Measurements from ENCODE around the gene NIT2.
"Not testable (repeated sequence)": the region's sequence is repeated elsewhere in the genome, so short reads cannot be mapped to it uniquely, and the experiment has no call there.

NIT2 gene, protein sequence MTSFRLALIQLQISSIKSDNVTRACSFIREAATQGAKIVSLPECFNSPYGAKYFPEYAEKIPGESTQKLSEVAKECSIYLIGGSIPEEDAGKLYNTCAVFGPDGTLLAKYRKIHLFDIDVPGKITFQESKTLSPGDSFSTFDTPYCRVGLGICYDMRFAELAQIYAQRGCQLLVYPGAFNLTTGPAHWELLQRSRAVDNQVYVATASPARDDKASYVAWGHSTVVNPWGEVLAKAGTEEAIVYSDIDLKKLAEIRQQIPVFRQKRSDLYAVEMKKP

GRCh38 chr3:100334488-100335351 is at the start of gene NIT2:
TSS of gene NIT2 (plus strand) at chr3:100334757. CDS start at chr3:100334792, 35 bp downstream.
- DNase-seq (ENCODE audit: low read depth), result peak; percentile 70

GRCh38 chr3:100288288-100288894 is 46.2 kb upstream of the NIT2 start:
- no peak for DNase-seq (ENCODE audit: low read depth)

DNA sequence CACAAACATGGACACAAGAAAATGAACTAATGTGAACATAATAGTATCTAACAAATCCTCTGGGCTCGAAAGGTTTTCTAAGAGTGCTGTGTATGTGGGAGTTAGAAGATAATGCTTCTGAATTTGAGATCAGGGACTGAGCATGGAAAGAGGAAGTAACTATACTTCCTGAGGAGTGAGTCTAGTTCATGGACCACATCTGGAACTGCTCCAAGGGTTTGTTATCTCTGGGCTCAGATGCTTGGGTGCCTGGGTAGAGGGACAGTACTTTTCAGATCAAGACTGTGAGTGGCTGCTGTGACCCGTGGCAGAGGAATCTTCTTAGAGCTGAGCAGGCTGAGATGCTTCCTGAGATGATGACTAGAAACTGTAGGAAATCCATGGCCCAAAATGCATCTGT is 45.2 kb upstream of the NIT2 start:
- DNase-seq (ENCODE audit: low read depth), result no peak

DNA sequence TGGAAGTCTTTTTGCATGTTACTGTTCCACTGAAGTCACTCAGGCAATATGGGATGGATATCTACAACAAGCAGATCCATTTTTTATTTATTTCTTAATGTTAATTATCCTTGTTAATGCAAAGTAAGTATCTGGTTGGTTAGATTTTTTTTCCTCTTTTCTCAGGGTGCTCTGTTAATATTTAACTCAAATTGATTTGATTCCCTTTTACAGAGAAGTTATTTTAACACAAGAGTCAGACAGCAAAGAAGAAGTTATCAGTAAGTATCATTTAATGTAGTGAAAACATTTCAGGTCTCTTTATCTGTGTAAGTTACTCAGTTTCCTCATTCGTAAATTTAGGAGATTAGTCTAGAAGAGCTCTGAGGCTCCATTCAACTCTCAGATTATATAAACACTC is 39.5 kb upstream of the NIT2 start:
- DNase-seq (ENCODE audit: low read depth), result no peak

- DNase-seq (ENCODE audit: low read depth), result no peak
Observed at GRCh38 chr3:100297784-100298183, 36.8 kb upstream of the NIT2 start.

GRCh38 chr3:100299016-100299415 is 35.5 kb upstream of the NIT2 start:
- DNase-seq (ENCODE audit: low read depth), result no peak

DNA sequence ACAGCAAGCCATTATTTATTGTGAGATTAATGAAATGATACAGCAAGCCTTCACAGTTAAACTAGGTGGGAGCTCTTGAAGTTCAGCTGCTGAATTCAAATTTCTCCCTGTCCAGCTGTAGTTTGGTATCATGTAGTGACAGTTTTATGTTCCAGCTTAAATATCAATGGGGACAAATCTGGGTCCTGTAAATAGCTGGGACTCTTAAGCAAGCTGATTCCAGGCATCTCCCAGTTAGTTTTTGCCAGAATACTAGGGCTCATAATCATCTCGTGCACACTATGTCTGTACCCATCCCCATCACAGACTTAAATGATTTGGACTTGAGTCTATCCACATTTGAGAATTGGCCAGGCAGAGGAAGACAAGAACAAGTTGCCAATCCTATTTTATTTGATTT is 27.9 kb upstream of the NIT2 start:
- no peak for DNase-seq (ENCODE audit: low read depth)

DNA sequence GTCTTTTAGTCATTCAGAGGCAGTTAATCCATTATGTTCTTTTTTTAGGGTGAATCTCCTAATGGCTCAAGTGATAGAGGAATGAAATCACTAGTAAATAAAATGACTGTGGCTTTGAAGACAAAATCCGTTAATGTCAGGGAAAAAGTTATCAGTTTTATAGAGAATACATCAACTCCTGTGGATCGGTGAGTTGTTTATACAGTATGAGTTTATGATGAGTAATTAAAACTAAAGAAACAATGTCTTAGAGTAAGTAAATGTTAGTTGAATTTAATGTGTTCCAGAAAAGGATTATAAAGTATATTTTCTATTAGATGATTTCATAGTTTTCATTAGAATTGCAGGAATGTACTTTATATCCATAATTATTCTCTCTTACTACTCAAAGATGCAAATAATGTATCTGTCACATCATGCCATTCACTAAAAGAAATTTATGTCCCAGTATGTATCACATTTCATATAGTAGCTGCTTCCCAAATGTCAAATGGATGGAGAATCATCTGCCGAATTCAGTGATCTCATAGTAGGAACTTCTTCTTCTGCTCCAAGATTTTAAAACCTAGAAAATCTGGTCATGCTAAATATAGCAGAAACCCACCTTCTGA is 24.1 kb upstream of the NIT2 start:
- no peak for DNase-seq (ENCODE audit: low read depth)

GRCh38 chr3:100311011-100311410 is 23.5 kb upstream of the NIT2 start:
- no peak for DNase-seq (ENCODE audit: low read depth)

DNA sequence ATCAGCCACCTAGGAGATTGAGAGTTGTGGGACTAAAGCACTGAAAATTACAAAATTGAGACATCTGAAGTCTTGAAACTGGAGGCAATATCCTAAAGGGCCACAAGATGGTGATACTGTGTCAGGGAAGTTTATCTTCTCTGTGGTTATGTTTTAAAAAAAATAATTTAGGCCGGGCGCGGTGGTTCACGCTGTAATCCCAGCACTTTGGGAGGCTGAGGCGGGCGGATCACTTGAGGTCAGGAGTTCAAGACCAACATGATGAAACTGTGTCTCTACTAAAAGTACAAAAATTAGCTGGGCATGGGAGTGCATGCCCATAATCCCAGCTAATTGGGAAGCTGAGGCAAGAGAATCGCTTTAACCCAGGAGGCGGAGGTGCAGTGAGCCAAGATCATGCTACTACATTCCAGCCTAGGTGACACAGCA is 17.9 kb upstream of the NIT2 start:
- DNase-seq (ENCODE audit: low read depth), result no peak

GRCh38 chr3:100317912-100318311 is 16.6 kb upstream of the NIT2 start:
- DNase-seq (ENCODE audit: low read depth), result no peak

- no peak for DNase-seq (ENCODE audit: low read depth)
Observed at GRCh38 chr3:100319951-100320350, 14.6 kb upstream of the NIT2 start.

DNA sequence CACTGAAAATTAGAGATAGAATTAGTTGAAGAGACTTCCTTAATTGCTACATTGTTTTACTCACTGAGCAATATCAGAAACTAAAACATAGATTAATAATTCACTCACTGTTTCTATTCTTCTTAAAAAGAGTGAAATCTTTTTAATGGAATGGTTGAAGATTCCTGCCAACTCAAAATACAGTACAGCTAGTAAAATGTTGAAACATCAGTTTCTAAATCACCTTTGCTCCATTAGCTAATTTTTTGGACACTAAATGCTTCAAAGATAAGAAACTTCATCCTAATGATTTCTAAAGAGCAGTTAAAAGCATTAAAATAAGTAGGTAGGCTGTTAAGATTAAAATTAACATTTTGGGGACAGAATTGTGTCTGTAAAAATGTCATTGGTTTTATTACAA is 10.5 kb upstream of the NIT2 start:
- no peak for DNase-seq (ENCODE audit: low read depth)

DNA sequence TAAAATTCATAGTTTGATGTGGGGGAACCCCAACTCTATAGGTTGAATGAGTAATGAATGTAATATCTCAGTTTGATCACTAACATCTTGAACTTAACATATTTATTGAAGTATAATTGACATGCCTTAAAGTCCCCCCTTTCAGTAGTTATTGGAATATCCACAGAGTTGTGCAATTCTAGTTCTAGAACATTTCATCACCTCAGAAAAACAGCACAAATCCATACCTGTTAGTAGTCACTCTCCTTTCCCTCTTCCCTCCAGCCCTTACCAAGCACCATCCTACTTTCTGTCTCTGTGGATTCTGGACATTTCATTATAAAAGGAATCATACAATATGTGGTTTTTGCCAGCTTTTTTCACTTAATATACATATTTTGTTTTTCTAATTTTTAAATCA is 8.7 kb upstream of the NIT2 start:
- no peak for DNase-seq (ENCODE audit: low read depth)

GRCh38 chr3:100327377-100327776 is 7.2 kb upstream of the NIT2 start:
- not testable (repeated sequence) for DNase-seq (ENCODE audit: low read depth)

- no peak for DNase-seq (ENCODE audit: low read depth)
Observed at GRCh38 chr3:100329800-100330489, 4.6 kb upstream of the NIT2 start.

DNA sequence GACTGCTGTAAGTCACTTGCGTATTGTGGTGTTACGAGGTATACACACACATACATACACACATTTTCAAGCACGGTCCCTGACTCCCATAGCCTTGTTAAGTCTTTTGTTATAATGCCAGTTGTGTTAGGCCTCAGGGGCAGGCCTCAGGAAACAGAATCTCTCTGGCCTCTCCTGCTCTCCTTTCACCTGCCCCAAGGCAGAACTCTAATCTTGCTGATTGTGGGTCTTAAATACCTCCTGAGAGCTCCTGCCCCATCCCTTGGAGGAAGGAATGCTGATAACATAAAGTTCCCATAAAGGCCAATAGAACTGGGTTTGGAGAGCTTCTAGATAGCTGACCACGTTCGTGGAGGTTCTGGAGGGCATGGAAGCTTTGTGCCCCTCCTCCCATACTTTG is 3.9 kb upstream of the NIT2 start:
- DNase-seq (ENCODE audit: low read depth), result no peak

GRCh38 chr3:100331660-100332059 is 2.9 kb upstream of the NIT2 start:
- no peak for DNase-seq (ENCODE audit: low read depth)

DNA sequence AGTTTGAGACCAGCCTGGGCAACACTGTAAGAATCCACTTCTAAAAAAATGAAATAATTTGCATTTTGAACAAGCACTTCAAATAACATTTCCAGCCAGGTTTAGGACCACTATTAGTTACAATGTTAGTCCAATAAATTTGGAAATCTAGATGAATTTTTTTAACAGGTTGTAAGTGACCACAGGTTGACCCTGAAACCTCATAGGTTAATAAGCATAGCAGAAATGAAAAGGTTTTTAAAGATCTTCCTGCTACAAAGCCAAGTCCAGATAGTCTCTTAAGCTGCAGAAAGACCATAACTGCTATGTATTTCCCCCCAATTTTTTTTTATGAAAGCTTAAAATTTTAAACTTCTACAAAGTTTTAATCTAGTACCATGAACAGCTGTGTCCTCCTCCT is 1.5 kb upstream of the NIT2 start:
- DNase-seq (ENCODE audit: low read depth), result no peak

DNA sequence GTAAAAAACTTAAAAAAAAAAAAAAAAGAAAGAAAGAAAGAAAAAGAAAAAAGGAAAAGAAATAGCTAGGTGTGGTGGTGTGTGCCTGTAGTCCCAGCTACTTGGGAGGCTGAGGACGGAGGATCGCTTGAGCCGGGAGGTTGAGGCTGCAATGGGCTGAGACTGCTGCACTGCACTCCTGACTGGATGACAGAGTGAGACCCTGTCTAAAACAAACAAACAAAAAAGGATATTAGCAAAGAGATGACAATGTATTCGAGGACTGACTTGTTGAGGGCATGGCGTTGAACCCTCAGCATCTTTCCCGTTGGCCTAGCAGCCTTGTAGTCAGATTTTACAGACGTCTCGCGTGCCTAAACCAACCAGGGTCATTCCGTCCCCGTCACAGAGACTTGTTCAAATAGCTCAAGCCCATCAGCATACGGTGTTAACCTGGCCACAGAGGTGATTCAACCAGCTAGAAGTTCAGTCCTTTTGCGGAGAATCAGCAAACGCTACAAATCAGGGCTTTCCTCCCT is 528 bp upstream of the NIT2 start:
- DNase-seq (ENCODE audit: low read depth), result no peak

DNA sequence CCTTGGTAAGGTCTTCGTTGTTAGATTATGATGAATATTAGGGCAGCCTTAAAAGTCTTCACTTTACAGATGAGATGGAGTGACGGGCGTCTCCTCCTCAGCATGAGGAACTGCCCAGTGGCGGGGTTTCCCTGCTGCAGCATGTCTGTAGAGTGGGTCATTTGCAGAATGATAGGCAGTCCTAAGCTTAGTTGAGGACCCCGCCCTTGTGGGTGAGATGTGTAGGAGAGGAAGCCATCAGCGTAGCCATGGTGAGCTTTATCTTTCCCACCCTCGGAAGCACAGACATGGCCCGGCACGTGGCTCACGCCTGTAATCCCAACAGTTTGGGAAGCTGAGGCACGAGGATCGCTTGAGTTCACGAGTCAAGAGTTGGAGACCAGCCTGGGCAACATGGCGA is 877 bp downstream of the NIT2 start:
- DNase-seq (ENCODE audit: low read depth), result no peak

- DNase-seq (ENCODE audit: low read depth), result not testable (repeated sequence)
Observed at GRCh38 chr3:100336229-100336628, 1.7 kb downstream of the NIT2 start.

Data from activated T-cell treated with anti-CD3 and anti-CD28 coated beads for 24 hours (primary cell).